GM12891 (cell line): Measurements from ENCODE around the gene CYB5R2. TPM values are rescaled to one million over a fixed set of nuclear protein-coding genes. Genes with fewer than 3 reads are reported as not detected.
A peak's percentile ranks its signal among the peaks of the same experiment; 100 is the strongest.

Experiments used
- DNase-seq: peaks from one replicate; pipeline ENCODE4 v3.0.0; 2011; ENCODE audit warnings: low spot score; ENCODE audit not compliant: insufficient read length
- FAIRE-seq: peaks from 2 replicates; lab custom pipeline; 2011; peaks lifted over from hg19 to GRCh38; lab: Jason Lieb, UNC
- PAX5 ChIP-seq: IDR thresholded peaks from 2 replicates; pipeline ENCODE4 v1.6.1; 2011; ENCODE audit warnings: low read length, moderate library complexity, mild to moderate bottlenecking; ENCODE audit not compliant: insufficient read depth, severe bottlenecking
- POLR2A ChIP-seq: IDR thresholded peaks from 2 replicates; pipeline ENCODE4 v1.6.1; 2011; ENCODE audit warnings: low read depth, low read length, control low read depth
- POLR2AphosphoS5 ChIP-seq: IDR thresholded peaks from 2 replicates; pipeline ENCODE4 v1.6.1; 2011; ENCODE audit warnings: low read depth, low read length, control low read depth
- POU2F2 ChIP-seq: IDR thresholded peaks from 2 replicates; pipeline ENCODE4 v1.6.1; 2011; ENCODE audit warnings: low read depth, mild to moderate bottlenecking, control low read depth, low read length, moderate library complexity
- SPI1 ChIP-seq: IDR thresholded peaks from 2 replicates; pipeline ENCODE4 v1.6.1; 2011; ENCODE audit warnings: low read depth, low read length, control low read depth
- TAF1 ChIP-seq: IDR thresholded peaks from 2 replicates; pipeline ENCODE4 v1.6.1; 2011; ENCODE audit warnings: low read depth, low read length, control low read depth
- polyA plus RNA-seq: library from polyadenylated mRNA; unstranded; fragments of >200 nt; gene quantifications from one replicate; pipeline ENCODE4 v1.2.1, GENCODE V29; 2012; ENCODE audit warnings: low read depth, missing spikeins, inconsistent platforms; ENCODE audit not compliant: missing spikeins

Gene CYB5R2
- polyA plus RNA-seq, result 31.3 TPM

GRCh38 chr11:7672960-7673723, at the start of gene CYB5R2:
Gene CYB5R2 (minus strand): TSS chr11:7673500. CDS start chr11:7672825, 675 bp downstream.
- DNase-seq, result no peak
- TF ChIP-seq POLR2A (peak; percentile 58; the same call in 1 of the 2 replicates), TAF1 (no peak), PAX5 (no peak), SPI1 (no peak)
- FAIRE-seq, result peak; percentile 63

DNA sequence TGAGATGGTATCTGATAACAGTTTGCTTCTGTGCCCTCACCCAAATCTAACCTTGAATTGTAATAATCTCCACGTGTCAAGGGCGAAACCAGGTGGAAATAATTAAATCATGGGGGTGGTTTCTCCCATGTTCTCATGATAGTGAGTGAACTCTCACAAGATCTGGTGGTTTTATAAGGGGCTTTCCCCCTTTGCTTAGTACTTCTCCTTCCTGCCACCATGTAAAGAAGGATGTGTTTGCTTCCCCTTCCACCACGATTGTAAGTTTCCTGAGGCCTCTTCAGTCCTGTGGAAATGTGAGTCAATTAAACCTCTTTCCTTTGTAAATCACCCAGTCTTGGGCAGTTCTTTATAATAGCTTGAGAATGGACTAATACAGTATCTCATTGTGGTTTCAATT, 41.5 kb upstream of the CYB5R2 start:
- TF ChIP-seq POLR2A (no peak), POLR2AphosphoS5 (no peak), TAF1 (no peak), PAX5 (no peak), POU2F2 (no peak), SPI1 (no peak)
- FAIRE-seq (no peak), DNase-seq (no peak)

- FAIRE-seq (no peak), DNase-seq (no peak)
- TF ChIP-seq SPI1 (no peak), POLR2A (no peak)
Measured at GRCh38 chr11:7706377-7706776, 33.1 kb upstream of the CYB5R2 start, which contains the start of gene OVCH2. Gene OVCH2 (minus strand): TSS chr11:7706477. CDS start chr11:7706394, 83 bp downstream.

DNA sequence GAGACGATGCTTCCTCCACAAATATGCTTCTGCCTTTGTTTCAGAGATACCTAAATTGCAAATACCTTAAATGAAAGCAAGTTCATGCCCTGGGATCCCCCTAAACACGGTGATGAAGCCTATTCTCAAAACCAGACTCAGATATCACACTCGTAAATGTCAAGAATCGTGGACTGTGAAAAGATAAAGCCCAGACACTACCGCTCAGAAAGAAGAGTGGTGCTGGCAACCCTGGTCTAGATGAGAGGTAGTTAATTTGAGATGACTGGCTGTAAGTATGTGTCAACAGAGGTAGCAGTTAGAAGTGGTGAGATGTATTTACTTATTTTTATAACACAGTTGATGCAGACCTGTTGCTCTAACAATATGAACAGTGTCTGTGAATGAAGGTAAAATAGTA, 30.4 kb upstream of the CYB5R2 start:
- FAIRE-seq (no peak), DNase-seq (no peak)
- TF ChIP-seq PAX5 (no peak), TAF1 (no peak), SPI1 (no peak), POLR2AphosphoS5 (no peak), POU2F2 (no peak), POLR2A (no peak)

- FAIRE-seq (no peak), DNase-seq (no peak)
- TF ChIP-seq POU2F2 (no peak), POLR2AphosphoS5 (no peak), SPI1 (no peak), TAF1 (no peak), PAX5 (no peak), POLR2A (no peak)
Measured at GRCh38 chr11:7696424-7696823, 23.1 kb upstream of the CYB5R2 start.

- DNase-seq (no peak), FAIRE-seq (no peak)
- TF ChIP-seq PAX5 (no peak), SPI1 (no peak), TAF1 (no peak), POLR2A (no peak), POLR2AphosphoS5 (no peak), POU2F2 (no peak)
Measured at GRCh38 chr11:7694235-7694634, 20.9 kb upstream of the CYB5R2 start.

GRCh38 chr11:7692426-7692825, 19.1 kb upstream of the CYB5R2 start:
- DNase-seq (no peak), FAIRE-seq (no peak)
- TF ChIP-seq PAX5, result no peak
- TF ChIP-seq SPI1, result no peak
- no peak for TF ChIP-seq POLR2AphosphoS5
- TF ChIP-seq POLR2A, result no peak
- no peak for TF ChIP-seq POU2F2
- no peak for TF ChIP-seq TAF1

GRCh38 chr11:7691759-7692350, 18.6 kb upstream of the CYB5R2 start:
- no peak for DNase-seq
- no peak for FAIRE-seq
- TF ChIP-seq POLR2A (no peak), POLR2AphosphoS5 (no peak), POU2F2 (no peak), TAF1 (no peak), PAX5 (no peak), SPI1 (no peak)

DNA sequence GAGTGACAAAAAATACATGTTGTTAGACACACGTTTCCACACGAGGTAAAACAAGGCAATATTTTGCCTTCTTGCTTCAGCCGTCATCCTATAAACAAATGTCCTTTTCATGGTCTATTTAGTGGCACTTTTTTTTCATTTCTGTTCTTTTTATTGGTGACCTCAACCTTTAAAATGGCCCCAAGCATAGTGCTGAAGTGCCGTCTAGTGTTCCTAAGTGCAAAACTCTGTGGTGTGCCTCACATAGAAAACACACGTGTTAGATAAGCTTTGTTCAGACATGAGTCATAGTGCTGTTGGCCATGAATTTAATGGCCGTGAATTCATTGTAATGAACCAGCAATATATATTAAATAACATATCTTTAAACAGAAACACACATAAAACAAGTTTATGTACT, 17.3 kb upstream of the CYB5R2 start:
- no peak for TF ChIP-seq POLR2AphosphoS5
- TF ChIP-seq PAX5, result no peak
- no peak for TF ChIP-seq POLR2A
- TF ChIP-seq TAF1, result no peak
- no peak for TF ChIP-seq SPI1
- TF ChIP-seq POU2F2, result no peak
- DNase-seq, result no peak
- FAIRE-seq, result no peak

DNA sequence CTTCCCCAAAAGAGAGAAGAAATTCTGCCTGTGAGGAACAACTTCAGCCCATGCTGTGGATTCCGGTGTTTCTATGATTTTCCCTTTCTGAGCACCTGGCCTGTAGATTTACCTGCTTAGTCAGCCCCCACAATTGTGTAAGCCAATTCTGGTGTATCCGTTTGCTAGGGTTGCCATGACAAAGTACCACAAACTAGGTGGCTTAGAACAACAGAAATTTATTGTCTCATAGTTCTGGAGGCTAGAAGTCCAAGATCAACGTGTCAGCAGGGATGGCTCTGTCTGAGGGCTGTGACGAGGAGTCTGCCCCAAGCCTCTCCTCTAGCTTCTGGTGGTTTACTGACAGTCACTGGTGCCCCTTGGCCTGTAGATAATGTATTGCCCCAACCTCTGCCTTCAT, 15.9 kb upstream of the CYB5R2 start:
- no peak for TF ChIP-seq POLR2AphosphoS5
- no peak for TF ChIP-seq POLR2A
- no peak for TF ChIP-seq PAX5
- TF ChIP-seq TAF1, result no peak
- no peak for TF ChIP-seq POU2F2
- TF ChIP-seq SPI1, result no peak
- FAIRE-seq (no peak), DNase-seq (no peak)
